Tibial nerve (tissue), 4 donors: ENCODE data around the gene ZNF740. TPM values are rescaled to one million over a fixed set of nuclear protein-coding genes. Genes with fewer than 3 reads are reported as not detected.

Experiments used
- DNase-seq, 2 donors: peaks; one replicate each; pipeline ENCODE4 v3.0.0-alpha.2; 2019; ENCODE audit warnings: low spot score in 2 of 2
- H3K27ac ChIP-seq, 4 donors: fragments of 200-600 bp; sonication (generic) in 3 of 4; one replicate each; pipeline ENCODE4 v1.5.1; 2017 to 2019; ENCODE audit warnings: mild to moderate bottlenecking in 1 of 4
- H3K27me3 ChIP-seq, 2 donors: fragments of 200-600 bp; sonication (generic) in 1 of 2; one replicate each; pipeline versions ENCODE4 v1.5.1 to v1.6.0; 2017 to 2019
- H3K36me3 ChIP-seq, 3 donors: fragments of 200-600 bp; sonication (generic); one replicate each; pipeline ENCODE4 v1.5.1; 2018 to 2019
- H3K4me1 ChIP-seq, 4 donors: fragments of 200-600 bp; sonication (generic) in 3 of 4; one replicate each; pipeline ENCODE4 v1.5.1; 2017 to 2019
- H3K4me3 ChIP-seq, 4 donors: fragments of 200-600 bp; sonication (generic) in 3 of 4; one replicate each; pipeline ENCODE4 v1.5.1; 2017 to 2019; ENCODE audit warnings: mild to moderate bottlenecking in 1 of 4, moderate library complexity in 1 of 4
- H3K9me3 ChIP-seq, 4 donors: fragments of 200-600 bp; sonication (generic) in 3 of 4; one replicate each; pipeline ENCODE4 v1.5.1; 2017 to 2019
- CTCF ChIP-seq, 5 experiments: fragments of 200-600 bp in 3 of 5; fragments of 450-650 bp in 2 of 5; sonication (generic) in 3 of 5; IDR thresholded peaks; one replicate each; pipeline ENCODE4 v1.5.1; 2016 to 2019; ENCODE audit warnings: antibody characterized with exemption in 5 of 5, mild to moderate bottlenecking in 3 of 5, moderate library complexity in 2 of 5
- EP300 ChIP-seq, 2 donors: sonication (generic); formaldehyde crosslinking; IDR thresholded peaks; one replicate each; pipeline ENCODE4 v1.6.1; 2017; ENCODE audit warnings: antibody characterized with exemption in 2 of 2, mild to moderate bottlenecking in 1 of 2
- POLR2A ChIP-seq, 2 donors: fragments of 450-650 bp; IDR thresholded peaks; one replicate each; pipeline ENCODE4 v1.6.1; 2017; ENCODE audit warnings: antibody characterized with exemption in 2 of 2, mild to moderate bottlenecking in 2 of 2, moderate library complexity in 2 of 2
- WGBS, 2 donors: methylation state at CpG; one replicate each; pipeline ENCODE4 v1.1.5; 2018; 5-methylcytosine and 5-hydroxymethylcytosine counted together
- total RNA-seq, 4 donors: library from RNA; depleted of rRNA; stranded (reverse); fragments of >200 nt; gene quantifications; one replicate each; pipeline ENCODE4 v1.1.0, GENCODE V29; 2016

The ZNF740 gene
- total RNA-seq, 4 donors from 2014 or later: 10.2 to 67.7 (median 22.7) TPM

GRCh38 chr12:53235742-53236442 lies 55.4 kb downstream of the ZNF740 start:
- peaks cover 0 to 42% (median 29%) of the 10 kb centered on the region in 4 donors for H3K4me1 ChIP-seq
- DNase-seq: no peak
- H3K27ac ChIP-seq: peak overlapping the region in 2 of 4 donors; percentile 93 to 98
- 74 to 80% methylated on average over 9 of the region's 9 CpGs for WGBS, 2 donors
- no peaks in the 10 kb centered on the region for H3K36me3 ChIP-seq
- no peak overlapping the region for H3K4me3 ChIP-seq
- no peaks in the 10 kb centered on the region for H3K9me3 ChIP-seq
- TF ChIP-seq POLR2A (IDR thresholded peaks at IDR 0.05) (no peak), EP300 (IDR thresholded peaks at IDR 0.05) (no peak)
- H3K27me3 ChIP-seq: no peaks in the 10 kb centered on the region

GRCh38 chr12:53236443-53237111 lies 56.1 kb downstream of the ZNF740 start:
- WGBS, 2 donors: 86 to 91% methylated on average over 1 of the region's 1 CpG
- TF ChIP-seq EP300 (IDR thresholded peaks at IDR 0.05) (no peak), POLR2A (IDR thresholded peaks at IDR 0.05) (no peak), CTCF (IDR thresholded peaks at IDR 0.05) (no peak)
- no peak overlapping the region for H3K4me3 ChIP-seq
- peaks cover 0 to 35% (median 26%) of the 10 kb centered on the region in 4 donors for H3K4me1 ChIP-seq
- no peaks in the 10 kb centered on the region for H3K27me3 ChIP-seq
- no peaks in the 10 kb centered on the region for H3K36me3 ChIP-seq
- DNase-seq: no peak
- no peak overlapping the region for H3K27ac ChIP-seq
- H3K9me3 ChIP-seq: no peaks in the 10 kb centered on the region

GRCh38 chr12:53239643-53240258 lies 59.2 kb downstream of the ZNF740 start:
- H3K9me3 ChIP-seq: no peaks in the 10 kb centered on the region
- no peaks in the 10 kb centered on the region for H3K36me3 ChIP-seq
- no peak for DNase-seq
- no peak overlapping the region for H3K4me3 ChIP-seq
- 84 to 88% methylated on average over 10 of the region's 10 CpGs for WGBS, 2 donors
- H3K27me3 ChIP-seq: peaks cover 0 to 8% of the 10 kb centered on the region in 2 donors
- TF ChIP-seq POLR2A (IDR thresholded peaks at IDR 0.05): no peak
- TF ChIP-seq EP300 (IDR thresholded peaks at IDR 0.05): no peak
- TF ChIP-seq CTCF (IDR thresholded peaks at IDR 0.05): no peak
- H3K27ac ChIP-seq: no peak overlapping the region
- H3K4me1 ChIP-seq: peaks cover 0 to 5% (median 3%) of the 10 kb centered on the region in 4 donors

GRCh38 chr12:53241623-53242412 lies 61.3 kb downstream of the ZNF740 start:
- peaks cover 0 to 8% of the 10 kb centered on the region in 2 donors for H3K27me3 ChIP-seq
- peaks cover 0 to 3% (median 0%) of the 10 kb centered on the region in 4 donors for H3K4me1 ChIP-seq
- WGBS, 2 donors: 62 to 65% methylated on average over 11 of the region's 11 CpGs
- no peak overlapping the region for H3K27ac ChIP-seq
- DNase-seq: no peak
- H3K36me3 ChIP-seq: no peaks in the 10 kb centered on the region
- TF ChIP-seq EP300 (IDR thresholded peaks at IDR 0.05): no peak
- no peak for TF ChIP-seq CTCF (IDR thresholded peaks at IDR 0.05)
- no peak for TF ChIP-seq POLR2A (IDR thresholded peaks at IDR 0.05)
- H3K4me3 ChIP-seq: no peak overlapping the region
- no peaks in the 10 kb centered on the region for H3K9me3 ChIP-seq

DNA sequence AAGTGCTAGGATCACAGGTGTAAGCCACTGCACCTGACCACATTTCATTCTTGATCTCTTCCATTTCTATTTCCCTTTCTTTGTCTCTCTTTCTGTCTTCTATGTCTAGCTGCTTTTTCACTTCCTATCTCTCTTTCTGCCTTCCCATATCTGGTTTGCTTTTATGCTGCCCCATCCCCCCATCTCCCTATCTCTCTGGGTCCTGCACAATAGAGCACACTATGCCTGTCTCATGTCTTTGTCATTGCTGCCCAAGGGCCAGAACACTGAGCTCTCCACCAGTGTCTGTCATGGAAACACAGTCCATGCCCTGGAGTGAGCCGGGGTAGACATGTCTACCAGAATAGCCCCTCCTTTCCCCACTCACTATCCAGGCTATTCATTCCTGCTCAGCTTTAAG lies 63.8 kb downstream of the ZNF740 start:
- peaks cover 0 to 8% of the 10 kb centered on the region in 2 donors for H3K27me3 ChIP-seq
- H3K27ac ChIP-seq: peak overlapping the region in 3 of 4 donors; percentile 26 to 73 (median 49)
- no peaks in the 10 kb centered on the region for H3K36me3 ChIP-seq
- 36 to 42% methylated on average over 1 of the region's 1 CpG for WGBS, 2 donors
- TF ChIP-seq POLR2A (IDR thresholded peaks at IDR 0.05) (no peak), CTCF (IDR thresholded peaks at IDR 0.05) (no peak)
- H3K9me3 ChIP-seq: no peaks in the 10 kb centered on the region
- DNase-seq: no peak
- H3K4me1 ChIP-seq: peaks cover 0 to 3% (median 0%) of the 10 kb centered on the region in 4 donors
- no peak overlapping the region for H3K4me3 ChIP-seq
